Liver (tissue), 9 donors: ENCODE data around the gene CREB5. TPM values are rescaled to one million over a fixed set of nuclear protein-coding genes. Genes with fewer than 3 reads are reported as not detected.

Source experiments
- DNase-seq: peaks from one replicate; pipeline ENCODE4 v3.0.0-alpha.2; 2017; ENCODE audit warnings: low spot score
- H3K27ac ChIP-seq, 2 donors: one replicate each; pipeline ENCODE4 v1.7.0; 2013; ENCODE audit warnings: inconsistent platforms in 2 of 2, low read length in 2 of 2, control low read depth in 1 of 2, low read depth in 1 of 2, mild to moderate bottlenecking in 1 of 2
- H3K27me3 ChIP-seq, 4 donors: one replicate each; pipeline versions ENCODE4 v1.6.1 to v1.7.0; 2013; ENCODE audit warnings: low read length in 3 of 4, inconsistent platforms in 1 of 4, mild to moderate bottlenecking in 1 of 4, moderate library complexity in 1 of 4; ENCODE audit not compliant: control insufficient read depth in 4 of 4, insufficient read depth in 4 of 4
- H3K36me3 ChIP-seq, 4 donors: one replicate each; pipeline versions ENCODE4 v1.6.1 to v1.7.0; 2013; ENCODE audit warnings: low read length in 3 of 4, mild to moderate bottlenecking in 3 of 4, low read depth in 1 of 4, moderate library complexity in 1 of 4; ENCODE audit not compliant: control insufficient read depth in 4 of 4, insufficient read depth in 3 of 4
- H3K4me1 ChIP-seq, 4 donors: one replicate each; pipeline versions ENCODE4 v1.6.1 to v1.7.0; 2013; ENCODE audit warnings: low read length in 3 of 4, mild to moderate bottlenecking in 3 of 4, moderate library complexity in 1 of 4; ENCODE audit not compliant: control insufficient read depth in 4 of 4, insufficient read depth in 4 of 4
- H3K4me3 ChIP-seq, 3 donors: one replicate each; pipeline versions ENCODE4 v1.6.1 to v1.7.0; 2013; ENCODE audit warnings: low read length in 3 of 3, control low read depth in 1 of 3, low read depth in 1 of 3, mild to moderate bottlenecking in 1 of 3
- H3K9ac ChIP-seq, 2 donors: one replicate each; pipeline ENCODE4 v1.7.0; 2013; ENCODE audit warnings: low read length in 2 of 2, mild to moderate bottlenecking in 2 of 2, moderate library complexity in 2 of 2, control low read depth in 1 of 2, low read depth in 1 of 2
- H3K9me3 ChIP-seq, 4 donors: one replicate each; pipeline versions ENCODE4 v1.6.1 to v1.7.0; 2013; ENCODE audit warnings: low read length in 3 of 4; ENCODE audit not compliant: control insufficient read depth in 4 of 4
- ATF3 ChIP-seq: IDR thresholded peaks from 2 replicates; pipeline ENCODE4 v1.6.1; 2016; ENCODE audit warnings: antibody characterized with exemption
- CTCF ChIP-seq: fragments of 150-350 bp; IDR thresholded peaks from 2 replicates; pipeline ENCODE4 v1.5.1; 2017; ENCODE audit warnings: improper control_type of control experiment, low read depth, low read length; ENCODE audit not compliant: missing input control
- FOXA1 ChIP-seq: IDR thresholded peaks from 2 replicates; pipeline ENCODE4 v1.6.1; 2016; ENCODE audit warnings: antibody characterized with exemption
- FOXA2 ChIP-seq: IDR thresholded peaks from 2 replicates; pipeline ENCODE4 v1.6.1; 2016; ENCODE audit warnings: antibody characterized with exemption
- GABPA ChIP-seq, 2 donors: IDR thresholded peaks in 1 of 2; conservative IDR thresholded peaks in 1 of 2; 2 replicates each; pipeline ENCODE4 v1.6.1; 2016; ENCODE audit warnings: antibody characterized with exemption in 2 of 2, mild to moderate bottlenecking in 1 of 2, moderate library complexity in 1 of 2
- HNF4A ChIP-seq, 2 donors: conservative IDR thresholded peaks; 2 replicates each; pipeline ENCODE4 v1.6.1; 2016; ENCODE audit warnings: antibody characterized with exemption in 2 of 2, mild to moderate bottlenecking in 2 of 2
- HNF4G ChIP-seq: IDR thresholded peaks from 2 replicates; pipeline ENCODE4 v1.6.1; 2016; ENCODE audit warnings: antibody characterized with exemption
- JUND ChIP-seq, 2 donors: IDR thresholded peaks; 2 replicates each; pipeline ENCODE4 v1.6.1; 2016; ENCODE audit warnings: antibody characterized with exemption in 2 of 2
- MAX ChIP-seq: IDR thresholded peaks from 2 replicates; pipeline ENCODE4 v1.6.1; 2016; ENCODE audit warnings: antibody characterized with exemption
- RAD21 ChIP-seq, 2 donors: IDR thresholded peaks; 2 replicates each; pipeline ENCODE4 v1.6.1; 2016; ENCODE audit warnings: antibody characterized with exemption in 2 of 2, mild to moderate bottlenecking in 2 of 2
- REST ChIP-seq: IDR thresholded peaks from 2 replicates; pipeline ENCODE4 v1.6.1; 2016; ENCODE audit warnings: antibody characterized with exemption, mild to moderate bottlenecking
- TAF1 ChIP-seq: conservative IDR thresholded peaks from 2 replicates; pipeline ENCODE4 v1.6.1; 2016; ENCODE audit warnings: antibody characterized with exemption, mild to moderate bottlenecking
- YY1 ChIP-seq: IDR thresholded peaks from 2 replicates; pipeline ENCODE4 v1.6.1; 2016; ENCODE audit warnings: antibody characterized with exemption, mild to moderate bottlenecking
- ZBTB33 ChIP-seq: IDR thresholded peaks from 2 replicates; pipeline ENCODE4 v1.6.1; 2016; ENCODE audit warnings: antibody characterized with exemption
- WGBS: extraction: QIAGEN DNeasy Blood & Tissue Kit; methylation state at CpG from one replicate; pipeline ENCODE4 v1.1.7; 2013; 5-methylcytosine and 5-hydroxymethylcytosine counted together
- polyA plus RNA-seq, 2 donors: library from polyadenylated mRNA; stranded (reverse) in 1 of 2; unstranded in 1 of 2; fragments of 200-250 nt in 1 of 2; fragments of >200 nt in 1 of 2; fragmentation: Nextera tagmentation in 1 of 2; extraction: Ambion mirVana in 1 of 2; gene quantifications; one replicate each; pipeline versions ENCODE4 v1.2.1 to v1.2.3, GENCODE V29; 2013 to 2015
- total RNA-seq, 2 donors: library from RNA; depleted of rRNA; stranded (reverse); fragments of >200 nt; gene quantifications; one replicate each; pipeline ENCODE4 v1.2.3, GENCODE V29; 2014
- donor health status: healthy.
- donor health status: healthy.
- donor health status: healthy.
- donor health status: healthy.
- donor health status: healthy.

CREB5 gene
- total and polyA plus RNA-seq, 4 donors = 0.25 to 0.92 (median 0.67) TPM

GRCh38 chr7:28378574-28379149 is 33.7 kb upstream of the CREB5 start (continued):
- TF ChIP-seq ATF3 = no peak
- TF ChIP-seq TAF1 = no peak
- no peak for TF ChIP-seq REST

GRCh38 chr7:28381466-28381865 is 30.9 kb upstream of the CREB5 start:
- Histone ChIP-seq H3K4me3 (no peak overlapping the region), H3K27ac (no peak overlapping the region), H3K36me3 (no peaks in the 10 kb centered on the region), H3K27me3 (peaks cover 0 to 3% (median 0%) of the 10 kb centered on the region in 4 donors), H3K9ac (no peak overlapping the region), H3K9me3 (no peaks in the 10 kb centered on the region), H3K4me1 (no peaks in the 10 kb centered on the region)
- no peak for DNase-seq
- TF ChIP-seq REST (no peak), CTCF (no peak), ZBTB33 (no peak), FOXA1 (no peak), YY1 (no peak), JUND (IDR thresholded peaks at IDR 0.05) (no peak), MAX (no peak), ATF3 (no peak), RAD21 (IDR thresholded peaks at IDR 0.05) (no peak), HNF4G (no peak), FOXA2 (no peak), HNF4A (conservative IDR thresholded peaks at IDR 0.05) (no peak), GABPA (IDR thresholded peaks at IDR 0.05 in 1 of 2, conservative IDR thresholded peaks at IDR 0.05 in 1 of 2) (no peak)
- 81% methylated on average over 3 of the region's 3 CpGs for WGBS
